ENCODE measurements around the gene LASP1. TPM values are rescaled to one million over a fixed set of nuclear protein-coding genes. Genes with fewer than 3 reads are reported as not detected.
A peak's percentile ranks its signal among the peaks of the same experiment; 100 is the strongest.
"Not testable (repeated sequence)": the region's sequence is repeated elsewhere in the genome, so short reads cannot be mapped to it uniquely, and the experiment has no call there.

LASP1 gene
- polyA plus RNA-seq, 1 donor: 73.6 TPM

- DNase-seq (ENCODE audit: low read depth): no peak
Observed at GRCh38 chr17:38908676-38909181, 38.9 kb downstream of the LASP1 start.

DNA sequence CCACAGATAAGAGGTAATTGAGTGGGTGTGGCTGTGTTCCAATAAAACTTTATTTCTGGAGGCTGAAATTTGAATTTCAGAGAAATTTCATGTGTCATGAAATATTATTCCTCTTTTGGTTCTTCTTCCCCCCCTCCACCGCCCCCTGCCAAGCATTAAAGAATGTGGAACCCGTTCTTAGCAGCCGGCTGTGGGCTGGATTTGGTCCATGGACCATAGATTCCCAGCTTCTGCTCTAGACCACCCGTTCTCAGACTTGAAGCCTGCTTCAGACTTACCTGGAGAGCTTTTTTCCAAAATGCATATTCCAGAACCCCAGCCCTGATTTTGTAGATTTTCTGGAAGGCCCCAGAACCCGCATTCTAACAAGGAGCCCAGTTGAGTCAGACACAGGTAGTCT is 40.5 kb downstream of the LASP1 start:
- no peak for DNase-seq (ENCODE audit: low read depth)

DNA sequence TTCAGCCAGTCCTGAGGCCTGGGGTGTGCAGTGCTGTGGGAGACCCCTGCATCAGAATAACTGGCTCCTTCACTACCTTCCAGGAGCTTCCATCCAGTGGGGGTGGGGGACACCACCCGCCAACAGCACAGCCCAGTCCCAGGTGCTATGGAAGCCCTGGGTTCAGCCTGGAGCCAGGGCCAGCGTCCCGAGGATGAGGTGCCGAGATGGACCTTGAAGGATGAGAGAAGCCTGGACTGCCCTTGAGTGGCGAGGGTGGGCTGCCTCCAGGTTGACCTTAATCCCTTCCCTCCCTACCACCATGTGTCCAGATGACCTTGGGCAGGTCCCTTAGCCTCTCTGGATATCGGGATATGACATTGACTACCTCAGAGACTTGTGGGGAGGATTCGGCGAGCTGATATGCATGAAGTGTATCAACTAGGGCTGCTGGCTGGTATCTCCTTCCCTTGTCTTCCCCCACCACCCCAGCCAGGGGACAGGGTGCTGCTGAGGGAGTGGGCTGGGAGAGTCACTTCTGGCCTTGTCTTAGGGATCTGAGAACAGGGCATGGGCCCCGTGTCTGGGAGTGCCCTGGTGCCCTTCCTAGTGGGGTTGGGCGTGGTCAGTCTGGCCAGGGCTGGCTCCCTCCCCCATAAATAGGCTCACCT is 41.3 kb downstream of the LASP1 start:
- DNase-seq (ENCODE audit: low read depth): no peak

DNA sequence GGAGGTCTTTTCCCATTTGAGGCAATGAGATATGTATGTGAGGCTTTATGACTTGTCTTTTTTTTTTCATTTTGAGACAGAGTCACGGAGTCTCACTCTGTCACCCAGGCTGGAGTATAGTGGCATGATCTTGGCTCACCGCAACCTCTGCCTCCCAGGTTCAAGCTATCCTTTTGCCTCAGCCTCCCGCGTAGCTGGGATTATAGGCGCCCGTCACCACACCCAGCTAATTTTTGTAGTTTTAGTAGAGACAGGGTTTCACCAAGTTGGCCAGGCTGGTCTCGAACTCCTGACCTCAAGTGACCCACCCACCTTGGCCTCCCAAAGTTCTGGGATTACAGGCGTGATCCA is 41.8 kb downstream of the LASP1 start:
- not testable (repeated sequence) for DNase-seq (ENCODE audit: low read depth)

GRCh38 chr17:38912221-38912813 is 42.5 kb downstream of the LASP1 start:
- no peak for DNase-seq (ENCODE audit: low read depth)

DNA sequence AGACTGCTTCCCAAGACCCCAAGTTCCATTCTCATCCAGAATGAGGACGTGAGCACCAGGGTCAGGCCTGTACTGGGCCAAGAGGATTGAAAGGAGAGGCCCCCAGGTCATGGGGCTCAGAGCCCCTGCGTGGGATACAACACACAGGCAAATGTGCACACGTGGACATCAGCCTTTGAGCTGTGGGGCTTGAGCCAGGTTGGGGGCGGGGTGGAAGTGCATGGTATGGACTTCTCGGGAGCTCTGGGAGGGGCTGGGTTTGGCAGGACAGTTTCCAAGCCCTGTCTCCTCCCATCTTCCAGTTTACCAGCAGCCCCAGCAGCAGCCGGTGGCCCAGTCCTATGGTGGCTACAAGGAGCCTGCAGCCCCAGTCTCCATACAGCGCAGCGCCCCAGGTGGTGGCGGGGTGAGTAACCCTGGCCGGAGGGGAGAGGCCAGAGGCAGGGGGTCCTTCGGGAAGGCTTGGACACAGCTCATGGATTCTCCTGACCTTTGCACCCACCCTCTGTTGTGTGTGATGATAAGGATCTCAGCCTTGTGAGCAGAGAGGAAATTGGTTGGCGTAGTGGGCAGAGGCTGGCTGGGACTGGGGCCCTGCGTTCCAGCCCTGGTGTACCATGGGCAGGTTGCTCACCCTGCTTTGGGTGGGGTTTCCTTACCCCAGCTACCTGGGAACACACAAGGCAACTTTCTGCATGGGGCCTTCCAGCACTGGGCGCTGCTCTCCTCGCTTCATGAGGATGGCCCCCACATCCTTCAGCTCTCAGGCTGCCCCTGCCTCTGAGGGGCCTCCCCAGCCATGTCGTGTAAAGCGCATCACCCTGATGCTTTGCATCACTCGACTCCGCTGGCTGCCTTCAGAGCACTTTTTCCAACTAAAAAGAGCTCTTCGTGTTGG is 45.1 kb downstream of the LASP1 start:
- DNase-seq (ENCODE audit: low read depth): no peak

DNA sequence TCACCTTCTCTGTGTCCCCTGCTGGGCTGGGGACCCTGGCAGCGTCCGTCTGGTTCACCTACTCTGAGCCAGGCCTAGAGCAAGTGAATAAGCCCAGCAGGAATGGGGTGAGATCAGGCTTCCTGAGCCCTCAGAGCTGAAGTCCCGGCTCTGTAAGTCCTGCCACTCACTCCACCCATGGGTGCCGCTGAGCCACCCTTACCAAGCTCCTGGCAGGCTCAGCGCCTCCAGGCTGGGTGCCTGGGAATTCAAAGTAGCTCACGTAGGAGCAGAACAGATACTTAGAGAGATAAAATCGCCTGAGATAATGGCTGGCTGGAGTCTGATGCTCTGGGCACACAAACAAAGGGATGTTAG is 45.8 kb downstream of the LASP1 start:
- DNase-seq (ENCODE audit: low read depth): no peak

DNA sequence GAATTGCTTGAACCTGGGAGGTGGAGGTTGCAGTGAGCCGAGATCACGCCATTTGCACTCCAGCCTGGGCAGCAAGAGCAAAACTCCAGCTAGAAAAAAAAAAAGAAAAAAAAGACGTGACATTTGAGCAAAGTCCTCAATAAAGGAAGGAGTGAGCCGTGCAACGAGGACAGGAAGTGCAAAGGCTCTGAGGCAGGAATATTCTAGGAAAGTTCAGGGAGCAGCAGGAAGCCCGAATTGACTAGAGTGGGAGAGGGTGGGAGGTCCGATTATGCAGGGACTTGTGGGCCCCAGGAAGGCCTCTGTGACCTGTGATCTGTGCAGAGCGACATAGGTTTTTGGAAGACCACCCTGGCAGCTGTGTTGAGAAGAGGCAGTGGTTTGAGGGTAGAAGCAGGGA is 46.9 kb downstream of the LASP1 start:
- DNase-seq (ENCODE audit: low read depth): no peak

- no peak for DNase-seq (ENCODE audit: low read depth)
Observed at GRCh38 chr17:38917259-38917658, 47.4 kb downstream of the LASP1 start.

DNA sequence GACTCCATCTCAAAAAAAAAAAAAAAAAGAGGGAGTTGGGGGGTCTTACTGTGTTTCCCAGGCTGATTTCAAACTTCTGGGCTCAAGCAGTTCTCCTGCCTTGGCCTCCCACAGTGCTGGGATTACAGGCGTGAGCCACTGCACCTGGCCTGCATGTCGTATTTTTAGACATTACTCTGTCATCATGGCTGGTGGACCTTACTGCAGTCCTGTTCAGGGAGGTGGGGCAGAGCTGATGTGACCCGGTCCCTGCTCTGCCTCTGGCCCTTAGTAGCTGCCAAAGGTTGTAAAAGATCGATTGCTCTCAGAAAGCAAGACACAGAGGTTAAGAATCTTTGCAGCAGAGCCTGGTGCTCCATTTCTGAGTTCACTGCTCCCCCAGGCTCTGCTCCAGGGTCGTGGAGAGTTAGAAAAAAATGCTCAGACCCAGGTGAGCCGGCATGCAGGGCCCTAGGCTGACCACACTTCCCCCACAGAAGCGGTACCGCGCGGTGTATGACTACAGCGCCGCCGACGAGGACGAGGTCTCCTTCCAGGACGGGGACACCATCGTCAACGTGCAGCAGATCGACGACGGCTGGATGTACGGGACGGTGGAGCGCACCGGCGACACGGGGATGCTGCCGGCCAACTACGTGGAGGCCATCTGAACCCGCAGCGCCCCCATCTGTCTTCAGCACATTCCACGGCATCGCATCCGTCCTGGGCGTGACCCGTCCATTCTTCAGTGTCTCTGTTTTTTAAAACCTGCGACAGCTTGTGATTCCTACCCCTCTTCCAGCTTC is 48.5 kb downstream of the LASP1 start:
- no peak for DNase-seq (ENCODE audit: low read depth)

DNA sequence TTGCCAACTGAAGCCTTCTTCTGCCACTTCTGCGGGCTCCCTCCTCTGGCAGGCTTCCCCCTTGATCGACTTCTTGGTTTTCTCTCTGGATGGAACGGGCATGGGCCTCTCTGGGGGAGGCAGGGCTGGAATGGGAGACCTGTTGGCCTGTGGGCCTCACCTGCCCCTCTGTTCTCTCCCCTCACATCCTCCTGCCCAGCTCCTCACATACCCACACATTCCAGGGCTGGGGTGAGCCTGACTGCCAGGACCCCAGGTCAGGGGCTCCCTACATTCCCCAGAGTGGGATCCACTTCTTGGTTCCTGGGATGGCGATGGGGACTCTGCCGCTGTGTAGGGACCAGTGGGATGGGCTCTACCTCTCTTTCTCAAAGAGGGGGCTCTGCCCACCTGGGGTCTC is 49.1 kb downstream of the LASP1 start:
- no peak for DNase-seq (ENCODE audit: low read depth)

GRCh38 chr17:38919316-38920078 is 49.6 kb downstream of the LASP1 start:
- DNase-seq (ENCODE audit: low read depth): no peak

- DNase-seq (ENCODE audit: low read depth): no peak
Observed at GRCh38 chr17:38920374-38921291, 50.8 kb downstream of the LASP1 start.

GRCh38 chr17:38921756-38922411 is 52.0 kb downstream of the LASP1 start:
- no peak for DNase-seq (ENCODE audit: low read depth)

GRCh38 chr17:38922538-38923297 is 52.9 kb downstream of the LASP1 start:
- peak; percentile 71 for DNase-seq (ENCODE audit: low read depth)

- DNase-seq (ENCODE audit: low read depth): no peak
Observed at GRCh38 chr17:38925263-38925995, 55.6 kb downstream of the LASP1 start, which contains the start of gene LASP1NB. Gene LASP1NB (plus strand): TSS chr17:38925614.

GRCh38 chr17:38926293-38927070 is 56.6 kb downstream of the LASP1 start:
- no peak for DNase-seq (ENCODE audit: low read depth)
